B cell (primary cell): ENCODE data around the gene DNHD1. TPM values are rescaled to one million over a fixed set of nuclear protein-coding genes. Genes with fewer than 3 reads are reported as not detected.

Experiments used
- ATAC-seq: fragments of 200-7000 bp; cut with Tn5 transposase; one replicate; pipeline ENCODE4 v1.10.0; 2021; ENCODE audit warnings: low read depth, mild to moderate bottlenecking, moderate number of reproducible peaks, moderate library complexity
- CTCF ChIA-PET: fragments of 350-600 bp; sonication (Branson Sonifier 250); formaldehyde crosslinking; loops from one replicate; lab custom pipeline; 2021; ENCODE audit warnings: antibody characterized with exemption, inconsistent platforms; lab: Charles Lee
- POLR2A ChIA-PET: fragments of 350-600 bp; sonication (Branson Sonifier 250); formaldehyde crosslinking; loops from one replicate; lab custom pipeline; 2021; ENCODE audit warnings: antibody characterized with exemption; lab: Charles Lee
- DNase-seq: peaks from one replicate; pipeline ENCODE4 v3.0.0; 2013
- H2AFZ ChIP-seq: 2 replicates; pipeline ENCODE4 v1.6.1; 2012; ENCODE audit warnings: mild to moderate bottlenecking, low read depth, low read length; ENCODE audit not compliant: insufficient read depth, poor library complexity, severe bottlenecking
- H3K27ac ChIP-seq, 2 donors: 1 replicate in 1 of 2; 2 replicates in 1 of 2; pipeline ENCODE4 v1.5.1; 2012 to 2013; ENCODE audit warnings: low read length in 2 of 2, mild to moderate bottlenecking in 2 of 2, moderate library complexity in 1 of 2
- H3K27me3 ChIP-seq, 4 experiments: fragments of 200-600 bp in 1 of 4; sonication (generic) in 1 of 4; replicated peaks in 1 of 4; 1 replicate in 2 of 4; 2 replicates in 2 of 4; pipeline versions ENCODE4 v1.6.1 to v1.7.0; 2013 to 2016; ENCODE audit warnings: low read length in 3 of 4, mild to moderate bottlenecking in 2 of 4, mixed read lengths in 1 of 4, moderate library complexity in 1 of 4; ENCODE audit not compliant: insufficient read depth in 4 of 4, control insufficient read depth in 3 of 4; ENCODE audit errors: control extremely low read depth in 1 of 4
- H3K36me3 ChIP-seq, 2 experiments: replicated peaks in 1 of 2; 1 replicate in 1 of 2; 2 replicates in 1 of 2; pipeline versions ENCODE4 v1.6.1 to v1.7.1; 2013; ENCODE audit warnings: low read length in 1 of 2; ENCODE audit not compliant: insufficient read depth in 2 of 2, control insufficient read depth in 1 of 2; ENCODE audit errors: control extremely low read depth in 1 of 2, extremely low read depth in 1 of 2
- H3K4me1 ChIP-seq, 2 donors: fragments of 200-600 bp in 1 of 2; sonication (generic) in 1 of 2; 1 replicate in 1 of 2; 2 replicates in 1 of 2; pipeline versions ENCODE4 v1.5.1 to v1.6.1; 2013 to 2017; ENCODE audit warnings: low read length in 2 of 2; ENCODE audit not compliant: control insufficient read depth in 2 of 2, insufficient read depth in 2 of 2
- H3K4me2 ChIP-seq: replicated peaks from 2 replicates; pipeline ENCODE3; 2012; ENCODE audit warnings: mild to moderate bottlenecking, low read depth, low read length; ENCODE audit not compliant: poor library complexity, severe bottlenecking
- H3K4me3 ChIP-seq, 5 experiments: fragments of 200-600 bp in 1 of 5; sonication (generic) in 1 of 5; 1 replicate in 3 of 5; 2 replicates in 2 of 5; pipeline versions ENCODE4 v1.5.1 to v1.7.0; 2011 to 2016; ENCODE audit warnings: low read length in 4 of 5, mild to moderate bottlenecking in 4 of 5, low read depth in 2 of 5, control low read depth in 1 of 5, moderate library complexity in 1 of 5; ENCODE audit not compliant: insufficient read depth in 1 of 5; ENCODE audit errors: control extremely low read depth in 1 of 5, extremely low read depth in 1 of 5
- H3K79me2 ChIP-seq: fragments of 200-600 bp; sonication (generic); one replicate; pipeline ENCODE4 v1.6.0; 2016; ENCODE audit warnings: low read length; ENCODE audit not compliant: control insufficient read depth, insufficient read depth
- H3K9ac ChIP-seq: fragments of 200-600 bp; sonication (generic); 2 replicates; pipeline ENCODE4 v1.6.1; 2017; ENCODE audit warnings: mild to moderate bottlenecking, low read length, moderate library complexity
- H3K9me3 ChIP-seq, 3 donors: one replicate each; pipeline versions ENCODE4 v1.6.1 to v1.7.1; 2013; ENCODE audit warnings: low read length in 2 of 3; ENCODE audit not compliant: control insufficient read depth in 2 of 3, insufficient read depth in 1 of 3; ENCODE audit errors: control extremely low read depth in 1 of 3
- H4K20me1 ChIP-seq: 2 replicates; pipeline ENCODE4 v1.6.0; 2012; ENCODE audit warnings: mild to moderate bottlenecking, low read length; ENCODE audit not compliant: insufficient read depth, control insufficient read depth, poor library complexity, severe bottlenecking
- H3K27ac Mint-ChIP-seq: one replicate; pipeline ENCODE4 v1.8.0; 2021; ENCODE audit warnings: mixed read lengths
- H3K27me3 Mint-ChIP-seq: one replicate; pipeline ENCODE4 v1.8.0; 2021; ENCODE audit warnings: mixed read lengths
- H3K4me1 Mint-ChIP-seq: one replicate; pipeline ENCODE4 v1.8.0; 2021; ENCODE audit warnings: mixed read lengths
- H3K4me3 Mint-ChIP-seq: one replicate; pipeline ENCODE4 v1.8.0; 2021; ENCODE audit warnings: mixed read lengths
- H3K9me3 Mint-ChIP-seq: one replicate; pipeline ENCODE4 v1.8.0; 2022; ENCODE audit warnings: mixed read lengths; ENCODE audit not compliant: insufficient read depth
- CTCF ChIP-seq: fragments of 200-600 bp; IDR thresholded peaks from one replicate; pipeline ENCODE4 v1.8.0; 2022; ENCODE audit warnings: antibody characterized with exemption, mild to moderate bottlenecking
- EZH2 ChIP-seq: IDR thresholded peaks from 2 replicates; pipeline ENCODE4 v1.6.1; 2012; ENCODE audit warnings: borderline replicate concordance, low read depth, mild to moderate bottlenecking, moderate library complexity, low read length; ENCODE audit not compliant: insufficient read depth, poor library complexity, severe bottlenecking
- WGBS: methylation state at CpG from one replicate; pipeline ENCODE4 v1.1.5; 2013; ENCODE audit warnings: missing lambda C conversion rate; ENCODE audit not compliant: insufficient coverage; 5-methylcytosine and 5-hydroxymethylcytosine counted together
- intact Hi-C: fragments of 100-400 bp; cut with micrococcal nuclease; formaldehyde crosslinking; loops from one replicate; pipeline ENCODE4 v1.10.0; 2022
- polyA plus RNA-seq: library from polyadenylated mRNA; depleted of rRNA; stranded (reverse); fragments of >200 nt; gene quantifications from 2 replicates; pipeline ENCODE4 v1.2.3, GENCODE V29; 2012
- total RNA-seq, 2 donors: library from RNA; stranded (reverse); fragments of 120-200 nt in 1 of 2; gene quantifications; 1 replicate in 1 of 2; 2 replicates in 1 of 2; pipeline versions ENCODE4 v1.2.3 to v1.2.4, GENCODE V29; 2013 to 2022

DNHD1 gene
- total and polyA plus RNA-seq, 2 donors (not counting 1 experiment from before 2014, with no cell fraction given), result 53.9 to 58.2 TPM

GRCh38 chr11:6576471-6577373 lies 79.6 kb downstream of the DNHD1 start:
- peaks cover 0 to 2% of the 10 kb centered on the region in 2 experiments for H3K36me3 ChIP-seq
- no peak overlapping the region for H2AFZ ChIP-seq
- DNase-seq (no peak), ATAC-seq (no peak)
- WGBS, result 47% methylated on average over 5 of the region's 6 CpGs
- Mint-ChIP-seq H3K9me3 (no peaks in the 10 kb centered on the region), H3K27me3 (no peaks in the 10 kb centered on the region), H3K27ac (no peak overlapping the region), H3K4me3 (no peak overlapping the region), H3K4me1 (no peaks in the 10 kb centered on the region)
- ChIA-PET POLR2A (no interaction called here), CTCF (no interaction called here)
- no peaks in the 10 kb centered on the region for H4K20me1 ChIP-seq
- TF ChIP-seq EZH2, result no peak
- no peak for TF ChIP-seq CTCF
- intact Hi-C loops, result no loop called here
- H3K27me3 ChIP-seq, result no peaks in the 10 kb centered on the region
- no peak overlapping the region for H3K27ac ChIP-seq
- no peak overlapping the region for H3K4me3 ChIP-seq
- no peaks in the 10 kb centered on the region for H3K9me3 ChIP-seq
- no peak overlapping the region for H3K9ac ChIP-seq
- H3K4me2 ChIP-seq, result no peak overlapping the region
- H3K79me2 ChIP-seq, result peaks cover 14% of the 10 kb centered on the region
- H3K4me1 ChIP-seq, result no peaks in the 10 kb centered on the region

GRCh38 chr11:6578134-6578533 lies 81.1 kb downstream of the DNHD1 start:
- Histone ChIP-seq H2AFZ (no peak overlapping the region), H4K20me1 (no peaks in the 10 kb centered on the region), H3K27ac (no peak overlapping the region), H3K36me3 (peaks cover 0 to 2% of the 10 kb centered on the region in 2 experiments), H3K9me3 (no peaks in the 10 kb centered on the region), H3K9ac (no peak overlapping the region), H3K27me3 (no peaks in the 10 kb centered on the region), H3K4me2 (no peak overlapping the region), H3K4me1 (no peaks in the 10 kb centered on the region), H3K4me3 (no peak overlapping the region), H3K79me2 (peaks cover 14% of the 10 kb centered on the region)
- ATAC-seq, result no peak
- Mint-ChIP-seq H3K4me1 (no peaks in the 10 kb centered on the region), H3K27me3 (no peaks in the 10 kb centered on the region), H3K9me3 (no peaks in the 10 kb centered on the region), H3K4me3 (no peak overlapping the region), H3K27ac (no peak overlapping the region)
- ChIA-PET CTCF (no interaction called here), POLR2A (no interaction called here)
- intact Hi-C loops, result no loop called here
- no CpG with 5 or more reads among the region's 1 CpG for WGBS
- DNase-seq, result no peak
- TF ChIP-seq CTCF (no peak), EZH2 (no peak)
